Stimulated activated CD8-positive, alpha-beta memory T cell treated with anti-CD3 and anti-CD28 coated beads, Interleukin-15, amount 100 ng/mL, for 24 hours (primary cell): ENCODE results near the gene MAPK12.

Experiments used
- DNase-seq: peaks from one replicate; pipeline ENCODE4 v3.0.0-alpha.2; 2020; ENCODE audit warnings: low read depth

Gene MAPK12

GRCh38 chr22:50252082-50253045 lies 9.1 kb downstream of the MAPK12 start:
- no peak for DNase-seq

DNA sequence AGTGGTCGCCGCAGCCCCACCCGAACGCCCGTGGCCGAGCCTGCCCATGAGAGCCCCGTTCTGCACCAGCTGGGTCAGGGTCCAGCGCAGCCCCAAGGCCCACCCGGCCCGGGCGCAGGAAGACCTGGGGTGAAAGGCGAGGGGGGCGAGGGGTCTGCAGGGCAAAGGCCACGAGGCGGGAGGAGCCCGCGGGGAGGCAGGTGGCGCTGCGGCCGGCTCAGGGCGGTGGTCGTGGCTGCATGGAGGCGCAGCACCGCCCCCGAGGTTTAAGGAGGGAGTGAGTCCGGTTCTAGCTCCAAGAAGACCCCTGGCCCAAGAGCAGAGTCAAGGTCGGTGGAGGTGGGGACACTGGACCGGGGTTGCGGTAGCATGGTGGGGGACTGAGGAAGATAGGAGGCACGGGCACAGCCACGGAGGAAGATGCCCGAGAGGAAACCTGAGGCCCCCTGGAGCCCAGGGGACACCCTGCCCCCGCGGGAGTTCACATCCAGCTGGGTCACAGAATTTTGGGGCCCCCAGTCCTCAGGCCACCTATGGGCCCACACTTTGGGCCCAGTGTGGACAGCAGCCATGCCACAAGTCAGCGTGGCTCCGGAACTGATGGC lies 9.9 kb downstream of the MAPK12 start:
- no peak for DNase-seq

GRCh38 chr22:50250555-50251476 lies 10.7 kb downstream of the MAPK12 start, which contains the start of gene HDAC10:
Gene HDAC10 (minus strand): TSS chr22:50251265. CDS start chr22:50251032, 233 bp downstream.
- peak; percentile 48 for DNase-seq

DNA sequence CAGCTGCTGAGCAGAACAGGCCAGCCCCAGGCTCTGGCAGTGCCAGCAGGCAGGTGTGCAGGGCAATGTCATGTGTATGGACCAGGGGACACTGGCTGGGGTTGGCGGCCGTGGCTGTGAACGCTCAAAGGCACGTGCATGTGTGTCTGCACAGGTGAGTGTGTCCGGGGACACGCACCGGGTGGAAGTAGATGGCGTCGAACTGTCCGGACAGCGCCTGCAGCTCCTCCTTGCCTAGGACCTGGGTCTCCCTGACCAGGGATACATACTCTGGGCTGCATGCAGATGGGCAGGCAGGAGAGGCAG lies 11.3 kb downstream of the MAPK12 start:
- no peak for DNase-seq

DNA sequence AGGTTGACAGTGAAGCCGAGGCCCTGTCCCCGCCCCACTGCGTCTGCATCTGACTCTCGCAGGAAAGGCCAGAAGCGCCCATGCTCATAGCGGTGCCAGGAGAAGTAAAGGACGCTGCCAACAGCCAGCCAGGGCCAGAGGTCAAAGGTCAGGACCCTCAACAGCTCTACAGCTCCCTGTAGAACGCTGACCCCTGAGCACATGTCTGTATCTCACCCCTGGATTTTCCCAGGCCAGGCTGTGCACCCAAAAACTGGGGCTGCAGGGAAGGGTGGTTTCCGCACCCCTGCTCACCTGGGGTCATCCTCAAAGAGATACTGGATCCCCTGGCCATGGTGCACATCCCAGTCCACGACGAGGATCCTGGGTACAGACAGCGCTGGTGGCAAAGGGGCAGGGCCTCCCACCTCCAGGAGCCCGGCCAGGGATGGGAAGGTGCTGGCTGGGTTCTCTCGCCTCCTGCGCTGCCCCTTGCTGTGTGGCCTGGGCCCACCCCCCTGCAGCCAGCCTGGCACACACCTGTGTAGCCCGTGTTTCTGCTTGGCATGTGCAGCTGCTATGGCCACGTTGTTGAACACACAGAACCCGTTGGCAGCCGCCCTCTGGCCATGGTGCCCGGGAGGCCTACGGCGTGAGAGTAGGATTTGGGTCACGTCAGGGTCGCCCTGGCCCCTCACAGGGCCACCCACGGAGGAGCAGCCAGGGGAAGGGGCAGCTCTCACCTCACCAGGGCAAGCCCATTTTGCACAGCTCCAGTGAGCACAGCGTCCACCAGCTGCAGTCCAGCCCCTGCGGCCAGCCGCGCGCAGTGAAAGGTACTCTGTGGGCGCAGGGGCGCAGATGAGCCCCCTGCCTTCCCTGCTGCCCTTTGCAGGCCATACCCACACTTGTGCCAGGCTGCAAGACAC lies 11.9 kb downstream of the MAPK12 start:
- no peak for DNase-seq

DNA sequence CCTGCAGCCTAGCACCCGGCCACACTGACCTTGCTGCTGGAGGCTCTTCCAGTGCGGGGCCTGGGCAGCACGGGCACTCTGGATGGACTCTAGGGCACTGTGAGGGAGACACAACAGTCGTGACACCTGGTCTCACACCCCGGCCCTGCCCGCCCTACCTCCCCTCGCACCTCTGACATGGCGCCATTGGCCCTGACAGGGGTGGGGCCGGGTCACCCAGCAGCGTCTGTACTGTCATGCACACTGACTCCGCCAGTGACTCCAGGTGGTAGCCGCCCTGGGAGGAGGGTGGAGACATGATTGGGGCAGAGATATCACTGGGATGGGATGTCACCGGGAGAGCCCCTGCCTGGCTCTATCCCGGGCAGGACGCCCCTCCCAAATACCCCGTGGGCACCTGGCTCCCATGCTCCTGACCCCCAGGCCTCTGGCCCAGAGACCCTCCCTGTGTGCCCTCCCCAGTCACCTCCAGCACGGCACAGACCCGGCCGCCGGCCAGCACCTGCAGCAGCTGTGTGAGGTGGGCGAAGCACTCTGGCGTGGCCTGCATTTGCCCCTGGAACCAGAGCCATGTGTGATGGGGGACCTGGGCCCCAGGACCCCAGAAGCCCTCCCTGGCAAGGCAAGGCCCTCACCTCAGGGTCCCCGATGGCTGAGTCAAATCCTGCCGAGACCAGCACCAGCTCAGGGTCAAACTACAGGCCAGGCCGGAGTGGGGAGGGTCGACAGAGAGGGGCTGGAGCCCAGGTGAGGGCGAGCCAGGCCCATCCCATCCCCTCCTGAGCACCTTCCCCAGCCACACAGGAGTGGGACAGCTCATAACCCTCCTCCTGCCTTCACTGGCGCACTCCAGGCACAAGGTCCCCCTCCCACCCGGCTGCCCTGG lies 13.0 kb downstream of the MAPK12 start:
- DNase-seq, result no peak

DNA sequence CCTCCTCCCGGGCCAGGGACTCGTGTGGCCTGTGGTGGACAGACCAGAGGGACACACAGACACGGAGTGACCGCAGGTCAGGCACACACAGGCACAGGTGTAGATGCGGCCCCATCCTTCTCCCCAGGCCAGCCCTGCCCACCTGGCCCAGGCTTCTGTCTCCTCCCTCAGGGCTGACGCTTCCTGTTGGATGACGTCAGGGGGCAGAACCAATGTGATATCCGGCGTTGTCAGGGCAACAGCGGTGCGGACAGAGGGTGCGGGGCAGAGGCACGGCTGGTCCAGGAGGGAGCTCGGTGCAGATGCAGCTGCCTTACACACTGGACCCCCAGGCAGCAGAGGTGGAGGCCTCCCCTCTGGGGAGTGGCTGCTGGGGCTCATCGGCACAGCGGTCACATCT lies 13.7 kb downstream of the MAPK12 start:
- DNase-seq, result no peak

GRCh38 chr22:50246242-50247175 lies 15.0 kb downstream of the MAPK12 start:
- DNase-seq, result no peak

- DNase-seq, result no peak
These were observed 16.0 kb downstream of the MAPK12 start for GRCh38 chr22:50245214-50246072.

GRCh38 chr22:50244420-50245213 lies 16.9 kb downstream of the MAPK12 start, which contains the start of gene TUBGCP6:
Gene TUBGCP6 (minus strand): TSS chr22:50245023. CDS start chr22:50244459, 564 bp downstream.
- peak; percentile 94 for DNase-seq

- DNase-seq, result no peak
These were observed 17.6 kb downstream of the MAPK12 start for GRCh38 chr22:50243685-50244419.

DNA sequence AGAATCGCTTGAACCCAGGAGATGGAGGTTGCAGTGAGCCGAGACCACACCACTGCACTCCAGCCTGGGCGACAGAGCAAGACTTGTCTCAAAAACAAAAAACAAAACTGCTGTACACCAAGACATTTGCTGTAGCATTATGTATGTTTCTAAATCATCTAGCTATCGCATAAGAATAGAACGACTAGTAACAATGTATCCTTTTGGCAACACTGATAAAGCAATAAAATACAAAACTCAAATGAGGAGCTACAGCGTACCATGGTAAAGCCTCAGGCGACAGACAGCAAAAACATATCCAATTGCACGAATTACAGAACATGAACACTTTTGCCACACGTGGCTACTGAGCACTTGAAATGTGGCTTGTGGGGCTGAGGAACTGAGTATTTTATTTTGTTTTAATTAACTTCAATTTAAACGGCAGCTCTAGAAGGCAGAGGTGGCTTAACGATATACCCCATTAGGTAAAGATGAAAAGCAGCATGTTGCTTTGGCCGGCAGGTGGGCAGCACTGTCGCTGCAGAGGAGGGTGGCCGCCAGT lies 19.0 kb downstream of the MAPK12 start:
- no peak for DNase-seq

- no peak for DNase-seq
These were observed 22.7 kb downstream of the MAPK12 start for GRCh38 chr22:50238755-50239154.

GRCh38 chr22:50236731-50237409 lies 24.6 kb downstream of the MAPK12 start:
- DNase-seq, result no peak

GRCh38 chr22:50233223-50233622 lies 28.3 kb downstream of the MAPK12 start:
- no peak for DNase-seq
